ENCODE data around the gene IFFO2.

DNA sequence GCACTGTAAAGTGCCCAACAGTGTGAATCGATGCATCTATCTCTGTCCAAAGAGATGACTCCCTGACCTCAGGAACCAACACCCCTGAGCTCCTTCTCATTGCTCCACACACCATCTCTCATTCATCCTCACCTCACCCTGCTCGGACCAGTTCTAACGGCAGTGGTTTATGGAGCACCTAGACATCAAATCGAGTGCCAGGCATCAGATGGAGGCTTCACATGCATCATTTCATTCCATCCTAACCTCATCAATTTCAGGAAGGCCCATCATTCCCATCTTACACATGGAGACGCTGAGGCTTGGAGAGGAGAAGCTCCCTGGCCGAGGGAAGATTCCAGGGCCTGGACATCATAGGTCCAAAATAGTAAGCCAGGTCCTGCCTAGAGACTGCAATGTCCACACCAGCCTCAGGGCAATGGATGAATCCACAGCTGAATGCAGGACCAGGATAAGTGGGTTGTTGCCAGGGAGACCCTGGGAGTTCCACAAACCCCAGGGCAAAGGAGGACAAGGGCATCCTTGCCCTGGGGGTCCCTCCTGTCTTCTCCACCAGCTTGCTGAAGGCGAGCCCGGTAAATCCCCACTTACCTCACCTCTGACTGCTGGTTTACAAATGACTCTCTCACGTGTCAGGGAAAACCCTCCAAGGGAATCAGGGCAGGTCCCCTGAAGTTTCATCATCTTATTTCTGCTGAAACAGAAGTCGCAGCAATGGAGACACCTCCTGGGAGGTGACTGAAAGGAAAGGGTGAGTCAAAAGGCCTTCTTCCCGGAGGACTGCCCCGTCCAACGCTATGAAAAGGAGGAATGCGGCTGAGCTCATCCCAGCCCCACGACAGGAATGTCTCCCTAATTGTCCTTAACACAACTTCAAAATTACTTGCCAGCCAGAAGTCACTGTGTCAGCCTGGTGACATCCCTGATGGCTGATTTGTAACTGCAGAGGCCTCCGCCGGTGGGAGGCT, 9.0 kb upstream of the IFFO2 start:
- TF ChIP-seq, protein P1, sequence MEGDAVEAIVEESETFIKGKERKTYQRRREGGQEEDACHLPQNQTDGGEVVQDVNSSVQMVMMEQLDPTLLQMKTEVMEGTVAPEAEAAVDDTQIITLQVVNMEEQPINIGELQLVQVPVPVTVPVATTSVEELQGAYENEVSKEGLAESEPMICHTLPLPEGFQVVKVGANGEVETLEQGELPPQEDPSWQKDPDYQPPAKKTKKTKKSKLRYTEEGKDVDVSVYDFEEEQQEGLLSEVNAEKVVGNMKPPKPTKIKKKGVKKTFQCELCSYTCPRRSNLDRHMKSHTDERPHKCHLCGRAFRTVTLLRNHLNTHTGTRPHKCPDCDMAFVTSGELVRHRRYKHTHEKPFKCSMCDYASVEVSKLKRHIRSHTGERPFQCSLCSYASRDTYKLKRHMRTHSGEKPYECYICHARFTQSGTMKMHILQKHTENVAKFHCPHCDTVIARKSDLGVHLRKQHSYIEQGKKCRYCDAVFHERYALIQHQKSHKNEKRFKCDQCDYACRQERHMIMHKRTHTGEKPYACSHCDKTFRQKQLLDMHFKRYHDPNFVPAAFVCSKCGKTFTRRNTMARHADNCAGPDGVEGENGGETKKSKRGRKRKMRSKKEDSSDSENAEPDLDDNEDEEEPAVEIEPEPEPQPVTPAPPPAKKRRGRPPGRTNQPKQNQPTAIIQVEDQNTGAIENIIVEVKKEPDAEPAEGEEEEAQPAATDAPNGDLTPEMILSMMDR (conservative IDR thresholded peaks at IDR 0.05) = no peak
- no peak for TF ChIP-seq EZH2 (IDR thresholded peaks at IDR 0.05; ENCODE audit: low read depth)

Data from PC-9 (cell line).